HEK293T (cell line): ENCODE results near the gene MYO1H.
A peak's percentile ranks its signal among the peaks of the same experiment; 100 is the strongest.
"Not testable (repeated sequence)": the region's sequence is repeated elsewhere in the genome, so short reads cannot be mapped to it uniquely, and the experiment has no call there.

Experiments used
- CTCF ChIA-PET: fragments of 350-600 bp; formaldehyde crosslinking; extraction: SDS; loops from one replicate; lab custom pipeline; 2021; ENCODE audit warnings: antibody characterized with exemption, inconsistent platforms; lab: Yijun Ruan, JAX
- POLR2A ChIA-PET: fragments of 350-600 bp; formaldehyde crosslinking; extraction: SDS; loops from one replicate; lab custom pipeline; 2020; ENCODE audit warnings: antibody characterized with exemption, inconsistent platforms; lab: Yijun Ruan, JAX
- DNase-seq: peaks from one replicate; pipeline ENCODE4 v3.0.0; 2012; ENCODE audit warnings: mixed read lengths; ENCODE audit errors: extremely low spot score
- ARNT ChIP-seq: fragments of 450-650 bp; IDR thresholded peaks from 2 replicates; pipeline ENCODE4 v1.6.1; 2017; ENCODE audit warnings: mild to moderate bottlenecking
- BHLHE40 ChIP-seq: fragments of 450-650 bp; IDR thresholded peaks from 2 replicates; pipeline ENCODE4 v1.6.1; 2016; ENCODE audit warnings: mild to moderate bottlenecking, moderate library complexity, borderline replicate concordance
- CTBP1 ChIP-seq: fragments of 450-650 bp; IDR thresholded peaks from 2 replicates; pipeline ENCODE4 v1.6.1; 2016; ENCODE audit warnings: borderline replicate concordance
- ELF4 ChIP-seq: fragments of 450-650 bp; IDR thresholded peaks from 2 replicates; pipeline ENCODE4 v1.6.1; 2017; ENCODE audit warnings: antibody characterized with exemption
- FOXA1 ChIP-seq: fragments of 450-650 bp; IDR thresholded peaks from 2 replicates; pipeline ENCODE4 v1.6.1; 2016; ENCODE audit warnings: mild to moderate bottlenecking
- FOXK2 ChIP-seq: fragments of 450-650 bp; IDR thresholded peaks from 2 replicates; pipeline ENCODE4 v1.6.1; 2016; ENCODE audit warnings: mild to moderate bottlenecking
- FOXM1 ChIP-seq: fragments of 450-650 bp; IDR thresholded peaks from 2 replicates; pipeline ENCODE4 v1.6.1; 2017; ENCODE audit warnings: mild to moderate bottlenecking, borderline replicate concordance
- HDGF ChIP-seq: fragments of 450-650 bp; IDR thresholded peaks from 2 replicates; pipeline ENCODE4 v1.6.1; 2017; ENCODE audit warnings: antibody characterized with exemption, borderline replicate concordance
- L3MBTL2 ChIP-seq: fragments of 450-650 bp; conservative IDR thresholded peaks from 2 replicates; pipeline ENCODE4 v1.6.1; 2016; ENCODE audit warnings: mild to moderate bottlenecking
- LEF1 ChIP-seq: fragments of 450-650 bp; IDR thresholded peaks from 2 replicates; pipeline ENCODE4 v1.6.1; 2017; ENCODE audit warnings: mild to moderate bottlenecking, borderline replicate concordance
- SP1 ChIP-seq: fragments of 450-650 bp; IDR thresholded peaks from 2 replicates; pipeline ENCODE4 v1.6.1; 2017
- SUZ12 ChIP-seq: fragments of 450-650 bp; IDR thresholded peaks from 2 replicates; pipeline ENCODE4 v1.6.1; 2016; ENCODE audit warnings: mild to moderate bottlenecking
- TARDBP ChIP-seq: fragments of 450-650 bp; IDR thresholded peaks from 2 replicates; pipeline ENCODE4 v1.6.1; 2016
- ZNF384 ChIP-seq: fragments of 450-650 bp; IDR thresholded peaks from 2 replicates; pipeline ENCODE4 v1.6.1; 2016
- TF ChIP-seq, protein P1 (sequence below): fragments of 450-650 bp; IDR thresholded peaks from 2 replicates; pipeline ENCODE4 v1.6.1; 2016

Gene MYO1H

DNA sequence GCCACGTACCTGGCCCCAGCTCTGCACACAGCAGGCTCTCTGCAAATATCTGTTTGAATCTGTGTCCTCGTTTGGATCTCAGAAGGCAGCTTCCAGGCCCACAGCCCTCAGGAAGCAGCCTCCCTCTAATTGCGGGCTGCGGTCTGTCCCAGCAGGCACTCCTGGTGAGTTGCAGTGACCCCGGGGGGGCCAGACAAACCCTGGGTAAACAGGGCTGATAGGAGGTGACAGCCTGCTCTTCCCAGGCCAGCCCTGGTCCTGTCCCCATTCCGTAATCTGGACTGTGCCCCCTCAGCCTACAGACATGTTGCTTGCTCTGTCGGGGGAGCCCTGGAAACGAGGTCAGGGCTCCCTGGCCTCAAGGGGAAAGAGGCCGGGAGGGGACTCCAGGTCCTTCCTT is 40.6 kb upstream of the MYO1H start:
- ChIA-PET POLR2A (no interaction called here), CTCF (no interaction called here)
- no peak for DNase-seq
- TF ChIP-seq FOXK2 = no peak
- no peak for TF ChIP-seq FOXA1
- no peak for TF ChIP-seq ARNT
- TF ChIP-seq FOXM1 = no peak
- no peak for TF ChIP-seq L3MBTL2
- TF ChIP-seq ELF4 = no peak
- no peak for TF ChIP-seq SUZ12
- TF ChIP-seq SP1 = no peak
- no peak for TF ChIP-seq BHLHE40
- no peak for TF ChIP-seq HDGF
- no peak for TF ChIP-seq LEF1
- TF ChIP-seq CTBP1 = no peak
- no peak for TF ChIP-seq ZNF384

DNA sequence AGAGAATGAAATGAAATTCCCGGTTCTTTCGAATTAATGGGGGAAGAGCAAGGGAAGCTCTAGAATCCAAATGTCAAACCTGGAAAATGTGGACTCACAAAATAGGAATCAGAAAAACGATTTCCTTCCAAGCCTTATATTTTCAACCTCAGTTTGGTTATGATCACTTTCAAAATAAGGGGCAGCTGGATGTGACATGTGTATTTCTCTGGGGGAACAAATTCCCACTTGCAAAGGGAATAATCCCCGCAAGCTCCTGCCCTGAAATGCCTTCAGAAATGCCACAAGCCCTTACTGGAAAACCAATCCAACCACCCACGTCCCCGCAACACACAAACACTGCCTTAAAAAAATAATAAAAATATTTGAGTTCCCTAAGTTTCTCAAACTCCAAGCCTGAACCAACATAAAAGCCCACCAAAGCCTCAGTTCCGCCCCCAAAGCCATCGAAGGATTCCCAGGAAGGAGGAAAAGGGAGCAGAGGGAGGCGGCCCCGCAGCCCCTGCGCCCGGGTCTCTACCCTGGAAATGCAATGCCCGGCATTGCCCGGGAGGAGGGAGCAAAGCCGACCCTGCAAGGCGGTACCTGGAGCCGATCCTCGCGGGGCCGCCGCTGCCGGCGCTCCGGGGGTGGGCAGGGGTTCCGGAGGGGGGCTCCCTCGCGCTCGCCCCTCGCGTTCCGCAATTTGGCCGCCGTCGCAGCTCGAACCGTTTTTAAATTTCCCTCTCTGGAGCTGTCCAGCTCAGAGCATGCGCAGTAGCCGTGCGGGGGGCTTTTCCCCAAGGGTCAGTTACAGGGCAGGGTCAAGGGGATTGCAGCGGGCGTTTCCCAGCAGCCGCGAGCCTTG is 38.9 kb upstream of the MYO1H start, which contains the start of gene FOXN4:
FOXN4 (minus strand) TSS at position 751 of the 847 bp plus-strand sequence. CDS start 963 bp downstream, outside the sequence.
- no peak for TF ChIP-seq SUZ12
- no peak for TF ChIP-seq CTBP1
- TF ChIP-seq ZNF384 = no peak
- TF ChIP-seq FOXK2 = no peak
- TF ChIP-seq FOXA1 = no peak
- TF ChIP-seq FOXM1 = no peak
- TF ChIP-seq L3MBTL2 = peak; percentile 81
- no peak for TF ChIP-seq SP1
- CTCF ChIA-PET = no interaction called here
- POLR2A ChIA-PET = no interaction called here
- peak; percentile 54 for DNase-seq

DNA sequence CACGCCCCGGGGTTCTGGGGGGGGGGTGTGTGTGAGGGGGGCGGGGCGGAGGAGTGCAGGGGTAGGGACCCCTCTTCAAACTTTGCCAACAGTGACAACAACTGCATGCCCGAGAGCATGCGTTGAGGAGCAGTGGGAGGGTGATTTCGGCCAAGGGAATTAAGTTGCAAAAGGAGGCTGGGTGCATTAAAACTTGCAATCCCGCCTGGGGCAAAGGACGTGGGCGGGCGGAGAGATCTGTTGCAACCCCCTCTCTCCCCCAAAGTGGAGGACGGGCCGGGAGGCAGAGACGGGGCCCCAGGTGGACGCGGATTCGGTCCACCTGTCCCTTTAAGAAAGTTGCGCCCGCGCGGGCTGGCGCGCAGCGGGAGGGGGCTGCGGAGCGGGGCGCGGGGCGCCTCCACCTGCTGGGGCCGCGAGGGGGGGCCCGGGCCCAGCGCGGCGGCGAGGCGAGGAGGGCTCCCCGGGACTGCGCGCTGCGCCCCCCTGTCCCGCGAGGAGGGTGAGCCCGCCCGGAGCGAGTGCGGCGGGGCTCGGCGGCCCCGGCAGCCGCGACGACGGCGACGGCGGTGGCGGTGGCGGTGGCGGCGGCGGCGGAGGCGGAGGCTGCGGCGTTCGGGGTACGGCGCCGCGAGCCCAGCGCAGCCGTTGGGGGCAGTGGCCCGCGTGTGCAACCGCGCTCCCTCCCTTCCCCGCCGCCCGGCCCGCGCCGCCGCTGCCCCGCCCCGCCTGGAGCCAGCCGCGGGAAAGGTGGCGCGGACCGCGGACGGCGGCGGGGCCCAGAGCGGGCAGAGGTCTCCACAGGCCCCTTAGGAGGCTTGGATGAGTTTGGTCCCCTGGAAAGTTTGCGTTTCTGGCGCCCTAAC is 38.1 kb upstream of the MYO1H start:
- CTCF ChIA-PET = no interaction called here
- peak; percentile 41 for DNase-seq
- TF ChIP-seq FOXM1 (0 out of 2 replicates have a peak, but pooled peaks have one; percentile 56), L3MBTL2 (peak; percentile 60; the same call in 1 of the 2 replicates)
- TF ChIP-seq, protein P1, sequence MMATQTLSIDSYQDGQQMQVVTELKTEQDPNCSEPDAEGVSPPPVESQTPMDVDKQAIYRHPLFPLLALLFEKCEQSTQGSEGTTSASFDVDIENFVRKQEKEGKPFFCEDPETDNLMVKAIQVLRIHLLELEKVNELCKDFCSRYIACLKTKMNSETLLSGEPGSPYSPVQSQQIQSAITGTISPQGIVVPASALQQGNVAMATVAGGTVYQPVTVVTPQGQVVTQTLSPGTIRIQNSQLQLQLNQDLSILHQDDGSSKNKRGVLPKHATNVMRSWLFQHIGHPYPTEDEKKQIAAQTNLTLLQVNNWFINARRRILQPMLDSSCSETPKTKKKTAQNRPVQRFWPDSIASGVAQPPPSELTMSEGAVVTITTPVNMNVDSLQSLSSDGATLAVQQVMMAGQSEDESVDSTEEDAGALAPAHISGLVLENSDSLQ = no peak
- POLR2A ChIA-PET = no interaction called here

DNA sequence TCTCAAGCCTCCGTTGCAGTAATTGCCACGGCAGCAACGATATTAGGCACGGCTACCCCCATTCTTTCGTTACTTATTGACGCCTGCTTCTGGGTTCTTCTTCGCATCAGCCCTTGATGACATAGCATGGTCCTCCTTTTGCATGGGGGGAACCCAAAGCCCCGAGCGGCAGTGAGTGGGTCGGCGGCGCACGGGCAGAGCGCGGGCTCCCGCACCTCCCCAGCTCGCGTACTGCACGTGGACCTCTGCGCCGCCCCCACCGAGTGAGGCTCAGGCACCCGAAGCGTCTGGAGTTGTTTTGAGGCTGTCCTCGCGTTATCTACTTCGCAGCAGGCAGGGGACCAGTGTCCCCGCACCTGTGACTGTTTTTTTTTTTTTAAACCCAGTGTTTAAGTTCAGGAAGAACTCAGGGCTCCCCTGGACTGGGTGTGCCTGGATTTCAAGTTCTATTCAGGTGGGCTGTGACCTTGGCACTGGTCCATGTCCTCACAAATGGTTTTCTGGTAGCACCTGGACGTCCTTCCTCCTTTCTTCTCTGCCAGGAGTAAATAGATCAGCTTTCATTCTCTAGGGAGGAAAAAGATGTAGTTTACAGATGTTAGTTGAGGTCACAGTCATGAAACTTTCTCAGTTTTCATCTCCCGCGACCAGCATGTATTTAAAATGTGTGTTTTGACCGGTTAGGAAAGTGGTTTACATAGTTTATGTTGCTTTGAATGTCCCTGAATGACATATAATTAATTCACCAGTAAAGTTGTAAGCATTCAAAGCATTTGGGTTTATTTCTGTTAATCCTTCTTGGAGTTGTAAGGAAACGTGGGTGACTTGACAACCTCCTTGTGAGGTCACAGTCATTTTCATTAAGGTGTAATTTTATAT is 37.2 kb upstream of the MYO1H start:
- ChIA-PET CTCF (no interaction called here), POLR2A (interaction anchor here (1.6 kb wide), 1 partner anchor 21 kb away, joined by 4 read pairs; no protein-coding TSS in a partner anchor)
- peak; percentile 93 for TF ChIP-seq L3MBTL2
- TF ChIP-seq SUZ12 = no peak
- DNase-seq = no peak

DNA sequence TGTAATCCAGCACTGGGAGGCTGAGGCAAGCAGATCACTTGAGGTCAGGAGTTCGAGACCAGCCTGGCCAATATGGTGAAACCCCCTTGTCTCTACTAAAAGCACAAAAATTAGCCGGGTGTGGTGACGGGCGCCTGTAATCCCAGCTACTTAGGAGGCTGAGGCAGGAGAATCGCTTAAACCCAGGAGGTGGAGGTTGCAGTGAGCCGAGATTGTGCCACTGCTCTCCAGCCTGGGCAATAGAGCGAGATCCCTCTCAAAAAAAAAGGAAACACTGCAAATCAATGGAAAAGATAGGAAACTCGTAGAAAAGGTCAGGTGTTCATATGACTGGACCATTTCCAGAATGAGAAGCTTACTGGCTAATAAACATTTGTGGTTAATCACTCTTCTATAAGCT is 26.4 kb upstream of the MYO1H start:
- CTCF ChIA-PET, DNase-seq, POLR2A ChIA-PET: not testable (repeated sequence)

DNA sequence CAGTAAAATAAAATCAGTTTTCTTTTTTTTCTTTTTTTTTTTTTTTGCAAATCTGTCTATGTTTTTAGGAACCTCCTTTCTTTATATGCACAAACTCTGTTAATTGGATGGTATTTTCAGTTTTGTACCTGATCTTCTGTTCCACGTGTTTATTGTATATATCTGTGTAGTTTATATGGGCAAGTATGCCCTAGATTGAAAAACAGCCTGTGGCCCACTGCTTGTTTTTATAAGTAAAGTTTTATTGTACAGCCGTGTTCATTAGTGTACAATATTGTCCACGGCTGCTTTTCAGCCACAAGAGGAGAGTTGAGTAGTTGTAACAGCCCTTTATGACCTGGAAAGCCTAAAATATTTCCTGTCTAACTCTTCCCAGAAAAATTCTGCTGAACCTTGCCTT is 18.7 kb upstream of the MYO1H start:
- DNase-seq = no peak
- ChIA-PET CTCF (no interaction called here), POLR2A (no interaction called here)
- no peak for TF ChIP-seq SUZ12
- TF ChIP-seq ELF4 = no peak
- peak; percentile 90 for TF ChIP-seq ZNF384
- TF ChIP-seq BHLHE40 = no peak
- TF ChIP-seq, protein P1 = no peak
- no peak for TF ChIP-seq LEF1
- TF ChIP-seq FOXA1 = no peak
- TF ChIP-seq CTBP1 = no peak

DNA sequence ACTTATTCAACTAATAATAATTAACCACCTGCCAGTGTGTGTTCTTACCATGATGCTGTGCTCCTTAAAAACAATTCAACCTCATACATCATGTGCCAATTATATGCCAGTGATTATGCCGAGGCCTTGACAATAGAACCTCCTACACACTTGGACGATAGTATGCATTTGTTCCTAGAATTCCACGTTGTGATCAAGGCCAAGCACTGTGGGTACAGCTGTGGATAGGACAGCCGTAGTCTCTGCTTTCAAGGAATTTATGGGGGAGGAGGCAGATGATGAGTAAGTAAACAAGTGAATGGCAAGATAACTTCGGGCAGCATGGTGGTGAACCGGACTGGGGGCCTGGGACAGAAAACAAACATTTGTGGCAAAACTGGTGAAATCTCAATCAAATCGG is 18.0 kb upstream of the MYO1H start:
- POLR2A ChIA-PET = no interaction called here
- no peak for TF ChIP-seq ZNF384
- TF ChIP-seq LEF1 = no peak
- no peak for TF ChIP-seq HDGF
- no peak for TF ChIP-seq CTBP1
- TF ChIP-seq SP1 = no peak
- TF ChIP-seq SUZ12 = no peak
- TF ChIP-seq TARDBP = no peak
- no peak for TF ChIP-seq ARNT
- TF ChIP-seq FOXK2 = no peak
- CTCF ChIA-PET = no interaction called here
- no peak for DNase-seq
